OCI-LY1 (cell line): ENCODE measurements around the gene FETUB.

Experiments used
- H2AFZ ChIP-seq: fragments of 200-600 bp; sonication (generic), shearing (Covaris generic); 2 replicates; pipeline ENCODE4 v1.6.0; 2014; ENCODE audit warnings: antibody characterized with exemption, mild to moderate bottlenecking, low read length
- H3F3A ChIP-seq: fragments of 200-600 bp; sonication (generic), shearing (Covaris generic); 2 replicates; pipeline ENCODE4 v1.6.0; 2014; ENCODE audit warnings: mild to moderate bottlenecking, antibody characterized with exemption, low read length, moderate library complexity; ENCODE audit not compliant: insufficient read depth
- H3K27ac ChIP-seq: fragments of 200-600 bp; sonication (generic); 2 replicates; pipeline ENCODE4 v1.5.1; 2014; ENCODE audit warnings: low read length, mixed run types, mild to moderate bottlenecking, low read depth; ENCODE audit not compliant: poor library complexity, severe bottlenecking
- H3K27me3 ChIP-seq: fragments of 200-600 bp; sonication (generic); 2 replicates; pipeline ENCODE4 v1.6.0; 2014; ENCODE audit warnings: antibody characterized with exemption, mild to moderate bottlenecking, low read length, moderate library complexity; ENCODE audit not compliant: insufficient read depth
- H3K36me3 ChIP-seq: fragments of 200-600 bp; sonication (generic); 2 replicates; pipeline ENCODE4 v1.6.1; 2014; ENCODE audit warnings: mild to moderate bottlenecking, antibody characterized with exemption, low read length, moderate library complexity, mixed read lengths; ENCODE audit not compliant: insufficient read depth
- H3K4me1 ChIP-seq: fragments of 200-600 bp; sonication (generic); 2 replicates; pipeline ENCODE4 v1.5.1; 2014; ENCODE audit warnings: mild to moderate bottlenecking, low read length, moderate library complexity; ENCODE audit not compliant: insufficient read depth, severe bottlenecking
- H3K4me2 ChIP-seq: fragments of 200-600 bp; sonication (generic), shearing (Covaris generic); 2 replicates; pipeline ENCODE4 v1.6.1; 2014; ENCODE audit warnings: low read length
- H3K4me3 ChIP-seq: fragments of 200-600 bp; sonication (generic); 2 replicates; pipeline ENCODE4 v1.5.1; 2014; ENCODE audit warnings: low read length, low read depth, mild to moderate bottlenecking, mixed read lengths; ENCODE audit not compliant: poor library complexity, severe bottlenecking
- H3K79me2 ChIP-seq: fragments of 200-600 bp; shearing (Covaris generic); 2 replicates; pipeline ENCODE4 v1.6.1; 2016; ENCODE audit warnings: mixed run types, low read length, mixed read lengths; ENCODE audit not compliant: insufficient read depth
- H3K9ac ChIP-seq: fragments of 200-600 bp; sonication (generic), shearing (Covaris generic); 2 replicates; pipeline ENCODE4 v1.6.1; 2014; ENCODE audit warnings: mild to moderate bottlenecking, low read length, mixed read lengths
- H3K9me2 ChIP-seq: fragments of 200-600 bp; sonication (generic), shearing (Covaris generic); 2 replicates; pipeline ENCODE4 v1.6.1; 2014; ENCODE audit warnings: low read depth, mild to moderate bottlenecking, low read length, mixed read lengths
- H3K9me3 ChIP-seq: fragments of 200-600 bp; shearing (Covaris generic); 2 replicates; pipeline ENCODE4 v1.6.1; 2014; ENCODE audit warnings: low read length, mixed read lengths
- H4K20me1 ChIP-seq: fragments of 200-600 bp; sonication (generic), shearing (Covaris generic); 2 replicates; pipeline ENCODE4 v1.6.0; 2016; ENCODE audit warnings: mild to moderate bottlenecking, low read length; ENCODE audit not compliant: insufficient read depth
- EZH2 ChIP-seq: fragments of 200-600 bp; sonication (generic), shearing (Covaris generic); IDR thresholded peaks from 2 replicates; pipeline ENCODE4 v1.8.0; 2017; ENCODE audit warnings: borderline replicate concordance, mixed run types, mild to moderate bottlenecking, antibody characterized with exemption, low read length, moderate library complexity, mixed read lengths
- TF ChIP-seq, protein P1 (sequence below): fragments of 200-600 bp; sonication (generic), shearing (Covaris generic); IDR thresholded peaks from 2 replicates; pipeline ENCODE4 v1.5.1; 2017; ENCODE audit warnings: mild to moderate bottlenecking, antibody characterized with exemption, low read length, moderate library complexity, mixed read lengths

FETUB gene

DNA sequence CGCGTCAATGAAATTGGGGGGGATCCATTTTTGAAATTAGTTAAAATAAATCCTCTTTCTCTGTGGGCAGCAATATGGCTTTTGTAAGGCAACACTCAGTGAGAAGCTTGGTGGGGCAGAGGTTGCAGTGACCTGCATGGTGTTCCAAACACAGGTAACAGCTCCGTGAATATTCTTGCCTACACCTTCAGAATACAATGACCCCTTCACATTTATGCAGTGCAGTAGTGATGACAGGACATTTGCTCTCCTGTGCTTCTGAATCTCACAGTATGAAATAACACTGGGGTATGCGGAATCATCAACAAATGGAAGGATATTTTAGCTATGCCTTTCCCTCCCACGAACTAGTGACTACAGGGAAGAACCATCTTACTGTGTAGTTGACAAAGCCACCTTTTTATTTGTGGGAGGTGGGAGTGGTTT is 20.4 kb upstream of the FETUB start:
- H2AFZ ChIP-seq: no peak overlapping the region
- H3K9me2 ChIP-seq: no peaks in the 10 kb centered on the region
- no peak overlapping the region for H3K4me3 ChIP-seq
- no peaks in the 10 kb centered on the region for H3K79me2 ChIP-seq
- no peaks in the 10 kb centered on the region for H4K20me1 ChIP-seq
- no peaks in the 10 kb centered on the region for H3K27me3 ChIP-seq
- TF ChIP-seq, protein P1, sequence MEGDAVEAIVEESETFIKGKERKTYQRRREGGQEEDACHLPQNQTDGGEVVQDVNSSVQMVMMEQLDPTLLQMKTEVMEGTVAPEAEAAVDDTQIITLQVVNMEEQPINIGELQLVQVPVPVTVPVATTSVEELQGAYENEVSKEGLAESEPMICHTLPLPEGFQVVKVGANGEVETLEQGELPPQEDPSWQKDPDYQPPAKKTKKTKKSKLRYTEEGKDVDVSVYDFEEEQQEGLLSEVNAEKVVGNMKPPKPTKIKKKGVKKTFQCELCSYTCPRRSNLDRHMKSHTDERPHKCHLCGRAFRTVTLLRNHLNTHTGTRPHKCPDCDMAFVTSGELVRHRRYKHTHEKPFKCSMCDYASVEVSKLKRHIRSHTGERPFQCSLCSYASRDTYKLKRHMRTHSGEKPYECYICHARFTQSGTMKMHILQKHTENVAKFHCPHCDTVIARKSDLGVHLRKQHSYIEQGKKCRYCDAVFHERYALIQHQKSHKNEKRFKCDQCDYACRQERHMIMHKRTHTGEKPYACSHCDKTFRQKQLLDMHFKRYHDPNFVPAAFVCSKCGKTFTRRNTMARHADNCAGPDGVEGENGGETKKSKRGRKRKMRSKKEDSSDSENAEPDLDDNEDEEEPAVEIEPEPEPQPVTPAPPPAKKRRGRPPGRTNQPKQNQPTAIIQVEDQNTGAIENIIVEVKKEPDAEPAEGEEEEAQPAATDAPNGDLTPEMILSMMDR: no peak
- no peak for TF ChIP-seq EZH2
- H3K4me2 ChIP-seq: no peak overlapping the region
- H3K27ac ChIP-seq: no peak overlapping the region
- H3K9me3 ChIP-seq: no peaks in the 10 kb centered on the region
- no peaks in the 10 kb centered on the region for H3F3A ChIP-seq
- H3K9ac ChIP-seq: no peak overlapping the region
- no peaks in the 10 kb centered on the region for H3K36me3 ChIP-seq
- H3K4me1 ChIP-seq: peaks cover 19% of the 10 kb centered on the region

DNA sequence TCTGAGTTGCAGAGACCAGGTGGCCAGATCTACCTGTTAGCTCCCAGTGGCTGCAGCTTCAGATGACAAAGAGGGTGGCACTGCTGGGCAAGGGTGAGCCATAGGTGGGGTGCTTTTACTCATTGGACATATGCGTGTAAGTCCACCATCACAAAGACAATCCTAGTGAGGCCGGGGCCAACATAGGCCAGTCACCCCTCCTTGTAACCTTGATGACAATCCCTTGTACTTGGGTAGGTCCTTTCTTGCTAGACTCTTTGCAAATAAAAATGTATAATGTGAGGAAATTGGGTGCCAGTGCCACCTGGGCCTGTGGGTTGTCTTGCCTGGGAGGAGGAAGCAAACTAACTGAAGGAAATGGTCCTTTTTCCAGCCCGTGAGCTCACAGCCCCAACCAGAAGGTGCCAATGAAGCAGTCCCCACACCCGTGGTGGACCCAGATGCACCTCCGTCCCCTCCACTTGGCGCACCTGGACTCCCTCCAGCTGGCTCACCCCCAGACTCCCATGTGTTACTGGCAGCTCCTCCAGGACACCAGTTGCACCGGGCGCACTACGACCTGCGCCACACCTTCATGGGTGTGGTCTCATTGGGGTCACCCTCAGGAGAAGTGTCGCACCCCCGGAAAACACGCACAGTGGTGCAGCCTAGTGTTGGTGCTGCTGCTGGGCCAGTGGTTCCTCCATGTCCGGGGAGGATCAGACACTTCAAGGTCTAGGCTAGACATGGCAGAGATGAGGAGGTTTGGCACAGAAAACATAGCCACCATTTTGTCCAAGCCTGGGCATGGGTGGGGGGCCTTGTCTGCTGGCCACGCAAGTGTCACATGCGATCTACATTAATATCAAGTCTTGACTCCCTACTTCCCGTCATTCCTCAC is 19.7 kb upstream of the FETUB start:
- Histone ChIP-seq H3F3A (no peaks in the 10 kb centered on the region), H3K27me3 (no peaks in the 10 kb centered on the region), H3K9me3 (no peaks in the 10 kb centered on the region), H3K4me1 (peaks cover 12% of the 10 kb centered on the region), H3K9me2 (no peaks in the 10 kb centered on the region), H3K36me3 (no peaks in the 10 kb centered on the region), H3K4me2 (no peak overlapping the region), H3K9ac (no peak overlapping the region), H3K79me2 (no peaks in the 10 kb centered on the region), H4K20me1 (no peaks in the 10 kb centered on the region), H3K4me3 (no peak overlapping the region), H2AFZ (no peak overlapping the region), H3K27ac (no peak overlapping the region)
- TF ChIP-seq, protein P1: no peak
- TF ChIP-seq EZH2: no peak

DNA sequence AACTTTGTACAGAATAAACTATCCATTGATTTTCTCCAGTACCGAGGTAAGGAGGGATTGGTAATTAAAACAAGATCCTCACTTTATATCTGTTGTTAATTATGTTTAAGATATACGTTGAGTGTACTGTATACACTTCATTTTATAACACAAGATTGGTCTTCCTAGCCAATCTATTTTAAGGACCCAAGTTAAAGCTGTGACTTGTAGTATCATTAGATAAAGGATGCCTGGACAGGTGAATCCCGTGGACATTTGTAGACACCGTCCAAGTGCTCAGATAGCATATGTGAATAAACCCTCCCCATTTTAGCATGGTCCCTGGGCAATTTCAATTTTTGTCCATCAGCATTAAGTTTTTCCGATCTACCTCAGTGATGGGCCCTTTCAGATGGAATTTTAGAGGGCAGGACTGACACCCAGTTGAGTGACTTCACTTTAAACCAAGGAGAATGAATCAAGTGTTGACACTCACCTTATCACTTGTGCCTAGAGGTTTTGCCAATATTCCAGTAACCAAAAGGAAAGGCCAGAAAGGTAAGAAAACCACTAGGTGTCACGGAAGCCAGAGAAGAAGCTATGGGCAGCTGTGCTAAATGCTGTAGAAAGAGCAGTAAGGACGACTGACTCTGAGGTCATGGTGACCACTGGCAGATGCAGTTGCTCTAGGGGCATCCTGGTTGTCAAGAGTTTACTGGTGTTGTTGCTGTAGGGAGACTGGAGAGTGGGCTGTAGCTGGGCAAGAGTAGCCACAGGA is 18.1 kb upstream of the FETUB start:
- no peak overlapping the region for H3K4me2 ChIP-seq
- H3F3A ChIP-seq: no peaks in the 10 kb centered on the region
- H3K4me1 ChIP-seq: peaks cover 5% of the 10 kb centered on the region
- no peak overlapping the region for H2AFZ ChIP-seq
- H3K4me3 ChIP-seq: no peak overlapping the region
- no peaks in the 10 kb centered on the region for H4K20me1 ChIP-seq
- H3K27me3 ChIP-seq: no peaks in the 10 kb centered on the region
- TF ChIP-seq EZH2: no peak
- TF ChIP-seq, protein P1: no peak
- no peaks in the 10 kb centered on the region for H3K9me2 ChIP-seq
- H3K9ac ChIP-seq: no peak overlapping the region
- no peaks in the 10 kb centered on the region for H3K36me3 ChIP-seq
- H3K27ac ChIP-seq: no peak overlapping the region
- H3K9me3 ChIP-seq: no peaks in the 10 kb centered on the region
- no peaks in the 10 kb centered on the region for H3K79me2 ChIP-seq
